Measurements from ENCODE around the gene NSFL1C.

NSFL1C gene

GRCh38 chr20:1396702-1397101 lies 69.9 kb downstream of the NSFL1C start:
- H3K4me2 ChIP-seq (ENCODE audit: low read length) = no peak overlapping the region
- H3F3A ChIP-seq (ENCODE audit: control insufficient read depth, insufficient read depth) = peaks cover 10% of the 10 kb centered on the region; the same call in 1 of the 2 replicates
- peaks cover 52% of the 10 kb centered on the region for H3K4me1 ChIP-seq (ENCODE audit: control insufficient read depth, low read length)
- H4K20me1 ChIP-seq (ENCODE audit: control insufficient read depth, insufficient read depth, low read depth, low read length) = peaks cover 2% of the 10 kb centered on the region
- no peak overlapping the region for H3K4me3 ChIP-seq (ENCODE audit: low read length)
- peaks cover 3% of the 10 kb centered on the region; the same call in 1 of the 2 replicates for H3K36me3 ChIP-seq (ENCODE audit: control insufficient read depth, low read length)
- TF ChIP-seq EZH2phosphoT487 (IDR thresholded peaks at IDR 0.05; ENCODE audit: borderline replicate concordance, low read length) (no peak), CTCF (IDR thresholded peaks at IDR 0.05; ENCODE audit: low read depth, low read length, poor library complexity, severe bottlenecking) (no peak)
- peaks cover 20% of the 10 kb centered on the region for H3K27me3 ChIP-seq (ENCODE audit: control insufficient read depth, low read length)
- H3K9me3 ChIP-seq (ENCODE audit: control insufficient read depth, insufficient read depth, low read length) = no peaks in the 10 kb centered on the region
- no peak overlapping the region for H3K27ac ChIP-seq (ENCODE audit: low read depth, low read length)
- H3K9me2 ChIP-seq (replicated peaks; ENCODE audit: control insufficient read depth, low read length) = no peaks in the 10 kb centered on the region
- H3K79me2 ChIP-seq (ENCODE audit: control insufficient read depth, low read length) = peaks cover 11% of the 10 kb centered on the region

GRCh38 chr20:1396264-1396663 lies 70.4 kb downstream of the NSFL1C start:
- Histone ChIP-seq H3K9me2 (replicated peaks; ENCODE audit: control insufficient read depth, low read length) (no peaks in the 10 kb centered on the region), H3K4me3 (ENCODE audit: low read length) (no peak overlapping the region), H3K4me1 (ENCODE audit: control insufficient read depth, low read length) (peaks cover 57% of the 10 kb centered on the region), H4K20me1 (ENCODE audit: control insufficient read depth, insufficient read depth, low read depth, low read length) (peaks cover 7% of the 10 kb centered on the region), H3K27me3 (ENCODE audit: control insufficient read depth, low read length) (peaks cover 20% of the 10 kb centered on the region), H3K9me3 (ENCODE audit: control insufficient read depth, insufficient read depth, low read length) (no peaks in the 10 kb centered on the region), H3F3A (ENCODE audit: control insufficient read depth, insufficient read depth) (peaks cover 10% of the 10 kb centered on the region; the same call in 1 of the 2 replicates), H3K27ac (ENCODE audit: low read depth, low read length) (no peak overlapping the region), H3K36me3 (ENCODE audit: control insufficient read depth, low read length) (peaks cover 5% of the 10 kb centered on the region), H3K79me2 (ENCODE audit: control insufficient read depth, low read length) (peaks cover 16% of the 10 kb centered on the region), H3K4me2 (ENCODE audit: low read length) (no peak overlapping the region)
- TF ChIP-seq CTCF (IDR thresholded peaks at IDR 0.05; ENCODE audit: low read depth, low read length, poor library complexity, severe bottlenecking) (no peak), EZH2phosphoT487 (IDR thresholded peaks at IDR 0.05; ENCODE audit: borderline replicate concordance, low read length) (no peak)

- Histone ChIP-seq H3K4me3 (ENCODE audit: low read length) (no peak overlapping the region), H4K20me1 (ENCODE audit: control insufficient read depth, insufficient read depth, low read depth, low read length) (peaks cover 17% of the 10 kb centered on the region), H3K9me2 (replicated peaks; ENCODE audit: control insufficient read depth, low read length) (no peaks in the 10 kb centered on the region), H3K9me3 (ENCODE audit: control insufficient read depth, insufficient read depth, low read length) (no peaks in the 10 kb centered on the region), H3K79me2 (ENCODE audit: control insufficient read depth, low read length) (peaks cover 32% of the 10 kb centered on the region), H3F3A (ENCODE audit: control insufficient read depth, insufficient read depth) (peaks cover 10% of the 10 kb centered on the region; the same call in 1 of the 2 replicates), H3K4me2 (ENCODE audit: low read length) (no peak overlapping the region), H3K4me1 (ENCODE audit: control insufficient read depth, low read length) (peaks cover 64% of the 10 kb centered on the region), H3K36me3 (ENCODE audit: control insufficient read depth, low read length) (peaks cover 18% of the 10 kb centered on the region), H3K27me3 (ENCODE audit: control insufficient read depth, low read length) (peaks cover 20% of the 10 kb centered on the region), H3K27ac (ENCODE audit: low read depth, low read length) (no peak overlapping the region)
- TF ChIP-seq CTCF (IDR thresholded peaks at IDR 0.05; ENCODE audit: low read depth, low read length, poor library complexity, severe bottlenecking) (no peak), EZH2phosphoT487 (IDR thresholded peaks at IDR 0.05; ENCODE audit: borderline replicate concordance, low read length) (no peak)
Measured at GRCh38 chr20:1394686-1395085, 72.0 kb downstream of the NSFL1C start.

All from DOHH2 (cell line).